ENCODE measurements around the gene KLHL14.

The KLHL14 gene

GRCh38 chr18:32805354-32805753 is 32.5 kb upstream of the KLHL14 start:
- TF ChIP-seq SIN3A (IDR thresholded peaks at IDR 0.05; ENCODE audit: borderline replicate concordance, insufficient read depth, low read length) (no peak), TAF1 (IDR thresholded peaks at IDR 0.05; ENCODE audit: borderline replicate concordance, insufficient read depth, low read length) (no peak), POLR2AphosphoS5 (IDR thresholded peaks at IDR 0.05; ENCODE audit: low read depth, low read length) (no peak), FOXP2 (optimal IDR thresholded peaks at IDR 0.05; ENCODE audit: borderline replicate concordance, extremely low read depth, extremely low read length, insufficient read depth) (no peak)
- TF ChIP-seq, protein P1, sequence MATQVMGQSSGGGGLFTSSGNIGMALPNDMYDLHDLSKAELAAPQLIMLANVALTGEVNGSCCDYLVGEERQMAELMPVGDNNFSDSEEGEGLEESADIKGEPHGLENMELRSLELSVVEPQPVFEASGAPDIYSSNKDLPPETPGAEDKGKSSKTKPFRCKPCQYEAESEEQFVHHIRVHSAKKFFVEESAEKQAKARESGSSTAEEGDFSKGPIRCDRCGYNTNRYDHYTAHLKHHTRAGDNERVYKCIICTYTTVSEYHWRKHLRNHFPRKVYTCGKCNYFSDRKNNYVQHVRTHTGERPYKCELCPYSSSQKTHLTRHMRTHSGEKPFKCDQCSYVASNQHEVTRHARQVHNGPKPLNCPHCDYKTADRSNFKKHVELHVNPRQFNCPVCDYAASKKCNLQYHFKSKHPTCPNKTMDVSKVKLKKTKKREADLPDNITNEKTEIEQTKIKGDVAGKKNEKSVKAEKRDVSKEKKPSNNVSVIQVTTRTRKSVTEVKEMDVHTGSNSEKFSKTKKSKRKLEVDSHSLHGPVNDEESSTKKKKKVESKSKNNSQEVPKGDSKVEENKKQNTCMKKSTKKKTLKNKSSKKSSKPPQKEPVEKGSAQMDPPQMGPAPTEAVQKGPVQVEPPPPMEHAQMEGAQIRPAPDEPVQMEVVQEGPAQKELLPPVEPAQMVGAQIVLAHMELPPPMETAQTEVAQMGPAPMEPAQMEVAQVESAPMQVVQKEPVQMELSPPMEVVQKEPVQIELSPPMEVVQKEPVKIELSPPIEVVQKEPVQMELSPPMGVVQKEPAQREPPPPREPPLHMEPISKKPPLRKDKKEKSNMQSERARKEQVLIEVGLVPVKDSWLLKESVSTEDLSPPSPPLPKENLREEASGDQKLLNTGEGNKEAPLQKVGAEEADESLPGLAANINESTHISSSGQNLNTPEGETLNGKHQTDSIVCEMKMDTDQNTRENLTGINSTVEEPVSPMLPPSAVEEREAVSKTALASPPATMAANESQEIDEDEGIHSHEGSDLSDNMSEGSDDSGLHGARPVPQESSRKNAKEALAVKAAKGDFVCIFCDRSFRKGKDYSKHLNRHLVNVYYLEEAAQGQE (IDR thresholded peaks at IDR 0.05; ENCODE audit: insufficient read depth in 1 of 2, low read depth in 2 of 2, low read length in 2 of 2): no peak

GRCh38 chr18:32804134-32804888 is 31.5 kb upstream of the KLHL14 start:
- TF ChIP-seq POLR2AphosphoS5 (IDR thresholded peaks at IDR 0.05; ENCODE audit: low read depth, low read length): no peak
- no peak for TF ChIP-seq TAF1 (IDR thresholded peaks at IDR 0.05; ENCODE audit: borderline replicate concordance, insufficient read depth, low read length)
- TF ChIP-seq, protein P1 (IDR thresholded peaks at IDR 0.05; ENCODE audit: insufficient read depth in 1 of 2, low read depth in 2 of 2, low read length in 2 of 2): no peak
- no peak for TF ChIP-seq FOXP2 (optimal IDR thresholded peaks at IDR 0.05; ENCODE audit: borderline replicate concordance, extremely low read depth, extremely low read length, insufficient read depth)
- no peak for TF ChIP-seq SIN3A (IDR thresholded peaks at IDR 0.05; ENCODE audit: borderline replicate concordance, insufficient read depth, low read length)

DNA sequence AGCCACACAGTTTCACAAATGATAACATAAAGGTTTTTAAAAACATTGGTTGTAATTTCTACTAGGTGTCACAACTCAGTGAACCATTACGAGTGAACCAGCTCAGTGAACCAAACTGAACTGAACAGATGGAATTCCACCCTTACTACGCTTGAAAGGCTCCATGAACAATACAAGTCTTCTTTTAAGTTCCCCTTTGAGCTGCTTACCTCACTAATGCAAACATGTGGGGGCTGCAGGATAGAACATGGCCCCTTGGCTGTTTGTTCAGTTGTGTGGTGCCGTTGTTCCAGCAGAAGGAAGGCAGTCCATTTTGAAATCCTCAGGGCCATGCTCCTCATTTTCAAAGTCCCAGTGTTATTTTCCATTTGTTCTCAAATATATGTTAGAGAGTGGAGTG is 30.7 kb upstream of the KLHL14 start:
- TF ChIP-seq TAF1 (IDR thresholded peaks at IDR 0.05; ENCODE audit: borderline replicate concordance, insufficient read depth, low read length) (no peak), SIN3A (IDR thresholded peaks at IDR 0.05; ENCODE audit: borderline replicate concordance, insufficient read depth, low read length) (no peak), FOXP2 (optimal IDR thresholded peaks at IDR 0.05; ENCODE audit: borderline replicate concordance, extremely low read depth, extremely low read length, insufficient read depth) (no peak), POLR2AphosphoS5 (IDR thresholded peaks at IDR 0.05; ENCODE audit: low read depth, low read length) (no peak)
- TF ChIP-seq, protein P1 (IDR thresholded peaks at IDR 0.05; ENCODE audit: insufficient read depth in 1 of 2, low read depth in 2 of 2, low read length in 2 of 2): no peak

DNA sequence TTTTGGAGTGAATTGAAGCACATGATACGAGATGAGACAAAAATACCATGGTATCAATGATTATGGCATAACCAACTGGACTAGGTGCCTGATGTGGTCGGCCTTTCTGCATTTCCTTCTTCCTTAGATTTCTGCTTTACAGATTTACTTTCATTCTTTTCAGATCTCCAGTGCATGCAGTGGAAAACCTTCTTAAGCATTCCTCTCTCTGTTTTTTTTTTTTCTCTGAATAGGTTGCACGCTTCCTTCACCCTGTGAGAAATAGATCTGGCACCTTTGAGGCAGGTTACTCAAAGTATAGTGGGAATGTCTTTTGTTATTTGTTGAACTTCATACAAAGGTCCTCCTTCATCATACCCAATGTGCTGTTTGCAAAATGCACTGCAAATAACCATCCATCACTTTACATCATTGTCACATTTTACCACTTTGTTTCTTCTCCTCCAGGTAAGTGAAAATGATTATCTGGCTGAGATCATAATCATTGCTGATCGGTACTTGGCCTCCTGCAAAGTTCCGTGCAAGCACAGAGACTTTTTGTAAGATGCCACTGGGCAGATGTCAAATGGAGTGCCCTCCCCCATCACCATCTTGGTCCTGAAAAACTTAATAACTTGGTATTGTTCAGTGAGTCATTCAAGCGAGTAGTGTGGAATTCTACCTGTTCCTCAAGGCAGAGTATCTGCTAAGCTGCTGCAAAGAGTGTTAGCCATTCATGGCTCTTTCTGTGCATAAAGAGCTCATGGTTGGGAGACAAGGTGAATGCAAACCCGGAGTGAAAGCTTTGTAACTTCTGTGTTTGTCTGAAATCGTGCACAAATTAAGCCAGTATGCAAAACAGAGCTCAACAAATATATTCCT is 30.0 kb upstream of the KLHL14 start:
- TF ChIP-seq FOXP2 (optimal IDR thresholded peaks at IDR 0.05; ENCODE audit: borderline replicate concordance, extremely low read depth, extremely low read length, insufficient read depth) (no peak), POLR2AphosphoS5 (IDR thresholded peaks at IDR 0.05; ENCODE audit: low read depth, low read length) (no peak), TAF1 (IDR thresholded peaks at IDR 0.05; ENCODE audit: borderline replicate concordance, insufficient read depth, low read length) (no peak), SIN3A (IDR thresholded peaks at IDR 0.05; ENCODE audit: borderline replicate concordance, insufficient read depth, low read length) (no peak)
- TF ChIP-seq, protein P1 (IDR thresholded peaks at IDR 0.05; ENCODE audit: insufficient read depth in 1 of 2, low read depth in 2 of 2, low read length in 2 of 2): no peak

All from PFSK-1 (cell line).